T-helper 2 cell treated with Interferon-gamma antibody and Interleukin-4, amounts not matched to agents 5 μg/mL and 100 μg/mL, for 36 hours (primary cell): ENCODE results near the gene DLL1.
"Not testable (repeated sequence)": the region's sequence is repeated elsewhere in the genome, so short reads cannot be mapped to it uniquely, and the experiment has no call there.

Source experiments
- DNase-seq: peaks from one replicate; pipeline ENCODE4 v3.0.0; 2021; ENCODE audit warnings: low spot score
- H3K27ac Mint-ChIP-seq: one replicate; pipeline ENCODE4 v1.8.0; 2021; ENCODE audit warnings: mild to moderate bottlenecking, mixed read lengths
- H3K27me3 Mint-ChIP-seq: one replicate; pipeline ENCODE4 v1.8.0; 2021; ENCODE audit warnings: low read depth, mixed read lengths
- H3K36me3 Mint-ChIP-seq: one replicate; pipeline ENCODE4 v1.8.0; 2021; ENCODE audit warnings: low read depth, mixed read lengths
- H3K4me1 Mint-ChIP-seq: one replicate; pipeline ENCODE4 v1.8.0; 2021; ENCODE audit warnings: low read depth, mixed read lengths
- H3K4me3 Mint-ChIP-seq: one replicate; pipeline ENCODE4 v1.8.0; 2022; ENCODE audit warnings: mild to moderate bottlenecking, moderate library complexity, mixed read lengths
- H3K9me3 Mint-ChIP-seq: one replicate; pipeline ENCODE4 v1.8.0; 2021; ENCODE audit warnings: mixed read lengths

The DLL1 gene

DNA sequence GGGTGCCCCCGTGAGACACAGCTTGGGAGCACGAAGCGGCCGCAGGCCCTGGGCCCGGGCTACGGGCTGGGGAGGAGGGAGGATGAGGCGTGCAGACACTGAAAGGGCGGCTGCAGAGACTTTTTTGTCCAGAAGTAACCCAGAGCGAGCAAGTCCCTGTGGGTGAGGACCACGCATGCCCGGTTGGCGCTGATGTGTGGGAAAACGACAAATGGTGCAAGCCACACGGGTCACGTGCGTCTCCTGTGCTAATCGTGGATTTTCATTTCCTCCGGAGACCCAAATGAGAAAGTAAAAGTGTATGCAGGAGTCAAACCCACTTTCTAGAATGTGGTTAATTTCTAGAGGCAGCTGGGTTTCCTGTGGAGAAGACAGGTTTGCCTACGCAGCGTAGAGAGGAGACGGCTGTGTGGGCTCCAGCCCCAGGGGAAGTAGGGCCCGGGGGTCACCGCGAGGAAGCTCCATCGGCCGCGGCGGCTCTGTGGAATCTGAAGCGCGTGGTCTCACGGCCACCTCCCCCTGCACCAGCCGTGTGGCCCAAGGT is 19.0 kb downstream of the DLL1 start:
- H3K4me1 Mint-ChIP-seq, result peaks cover 12% of the 10 kb centered on the region
- H3K27ac Mint-ChIP-seq, result peak overlapping the region; percentile 45
- DNase-seq, result peak; percentile 62
- peak overlapping the region; percentile 72 for H3K4me3 Mint-ChIP-seq
- H3K36me3 Mint-ChIP-seq, result no peaks in the 10 kb centered on the region
- H3K9me3 Mint-ChIP-seq, result no peaks in the 10 kb centered on the region
- peaks cover 64% of the 10 kb centered on the region for H3K27me3 Mint-ChIP-seq

DNA sequence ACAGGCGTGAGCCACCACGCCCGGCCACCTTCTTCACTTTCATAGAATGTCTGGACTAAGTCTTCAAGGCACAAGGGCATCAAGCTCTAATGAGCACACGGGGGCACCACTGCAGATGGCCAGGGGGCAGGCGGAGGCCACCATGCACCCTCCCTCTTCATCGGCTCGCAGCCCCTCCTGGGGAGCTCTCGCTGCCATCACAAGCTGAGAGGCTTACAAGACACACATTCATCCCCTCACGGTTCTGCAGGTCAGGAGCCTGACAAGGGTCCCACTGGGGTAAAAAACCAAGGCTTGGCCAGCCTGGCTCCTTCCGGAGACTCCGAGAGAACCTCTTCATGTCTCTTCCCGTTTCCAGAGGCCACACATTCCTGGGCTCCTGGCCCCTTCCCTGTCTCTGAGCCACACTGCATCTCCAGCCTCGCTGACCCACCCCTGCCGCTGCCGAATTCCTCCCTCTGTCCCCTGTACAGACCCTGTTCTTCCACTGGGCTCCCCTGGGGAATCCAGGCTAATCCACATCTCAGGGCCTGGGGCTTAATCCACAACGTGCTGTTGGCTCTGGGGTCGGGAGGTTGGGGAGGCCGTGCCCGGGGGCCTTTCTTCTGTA is 19.8 kb downstream of the DLL1 start:
- peaks cover 60% of the 10 kb centered on the region for H3K27me3 Mint-ChIP-seq
- no peak overlapping the region for H3K27ac Mint-ChIP-seq
- peaks cover 12% of the 10 kb centered on the region for H3K4me1 Mint-ChIP-seq
- H3K4me3 Mint-ChIP-seq, result no peak overlapping the region
- H3K36me3 Mint-ChIP-seq, result no peaks in the 10 kb centered on the region
- H3K9me3 Mint-ChIP-seq, result no peaks in the 10 kb centered on the region
- no peak for DNase-seq

DNA sequence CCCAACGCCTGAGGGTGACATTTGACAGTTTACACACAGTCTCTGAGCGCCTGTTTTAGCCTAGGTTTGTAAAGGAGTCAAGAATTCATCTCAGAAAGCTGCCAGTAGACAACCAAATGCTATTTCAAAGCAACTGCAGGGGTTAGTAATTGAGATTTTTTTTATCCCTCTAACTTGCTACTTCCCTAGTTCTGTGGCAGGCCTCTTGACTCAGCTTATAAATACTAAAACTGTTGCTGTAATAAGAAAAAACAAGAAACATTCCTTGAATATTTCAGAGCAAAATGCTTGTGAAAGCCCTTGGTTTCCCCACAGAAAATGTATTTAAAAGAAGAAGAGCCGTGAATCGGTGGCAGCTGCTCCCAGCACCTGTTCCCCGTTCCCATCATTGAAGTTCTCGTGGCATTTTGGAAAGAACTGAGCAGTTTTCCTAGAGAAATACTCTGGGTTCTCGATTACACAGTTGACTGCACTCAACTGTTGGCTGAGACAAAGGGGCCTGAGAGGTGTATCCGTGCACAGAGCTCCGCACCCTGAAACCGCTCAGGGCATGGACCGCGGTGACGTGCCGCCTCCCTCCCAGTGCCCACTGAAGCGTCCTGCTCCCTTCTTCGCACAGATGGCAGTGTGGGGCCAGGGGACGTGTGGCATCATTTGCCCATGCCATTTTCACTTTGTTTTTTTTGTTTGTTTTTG is 20.9 kb downstream of the DLL1 start:
- Mint-ChIP-seq H3K4me3 (no peak overlapping the region), H3K4me1 (peaks cover 12% of the 10 kb centered on the region), H3K27me3 (peaks cover 58% of the 10 kb centered on the region), H3K9me3 (no peaks in the 10 kb centered on the region), H3K36me3 (no peaks in the 10 kb centered on the region), H3K27ac (no peak overlapping the region)
- DNase-seq, result no peak

- Mint-ChIP-seq H3K27me3 (peaks cover 59% of the 10 kb centered on the region), H3K27ac (no peak overlapping the region), H3K36me3 (no peaks in the 10 kb centered on the region), H3K4me3 (no peak overlapping the region), H3K4me1 (peaks cover 12% of the 10 kb centered on the region), H3K9me3 (no peaks in the 10 kb centered on the region)
- no peak for DNase-seq
Observed at GRCh38 chr6:170269151-170269845, 21.6 kb downstream of the DLL1 start.

DNA sequence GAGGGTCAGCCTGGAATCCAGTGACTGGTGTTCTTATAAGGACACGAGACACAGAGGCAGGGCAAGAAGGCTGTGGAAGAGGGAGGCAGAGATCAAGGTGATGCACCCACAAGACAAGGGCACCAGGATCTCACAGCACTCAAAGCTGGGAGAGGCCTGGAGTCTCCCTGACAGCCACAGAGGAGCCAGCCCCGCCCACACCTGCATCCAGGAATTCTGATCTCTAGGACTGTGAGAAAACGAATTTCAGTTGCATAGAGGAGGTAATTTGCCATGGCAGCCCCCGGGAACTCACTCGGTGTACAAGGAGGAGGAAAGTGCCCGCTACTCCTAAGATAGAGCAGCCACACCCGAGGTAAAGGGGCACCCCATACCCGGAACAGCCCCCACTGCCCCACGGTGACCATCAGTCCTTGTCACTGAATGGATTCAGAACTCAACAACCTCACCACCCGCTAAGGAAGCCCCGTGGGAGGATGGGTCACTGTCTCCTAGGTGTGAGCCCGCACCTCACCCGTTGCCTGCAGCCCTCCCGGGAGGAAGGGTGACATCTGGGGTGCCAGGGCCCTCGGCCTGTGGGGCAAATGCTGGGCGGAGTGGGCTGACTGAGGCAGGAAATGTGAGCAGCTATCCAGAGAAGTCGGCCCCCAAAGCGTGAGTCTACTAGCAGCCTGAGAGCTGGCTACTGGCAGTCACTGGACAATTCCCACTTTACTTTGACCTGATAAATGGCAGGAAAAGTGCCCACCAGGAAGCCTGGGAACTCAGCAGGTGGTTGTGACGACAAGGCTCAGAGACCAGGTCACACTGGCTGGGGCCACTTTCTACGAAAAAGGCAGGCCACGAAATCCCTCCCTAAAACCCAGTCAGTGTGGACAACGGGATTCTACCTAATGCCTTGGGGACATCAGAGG is 22.4 kb downstream of the DLL1 start:
- Mint-ChIP-seq H3K36me3 (no peaks in the 10 kb centered on the region), H3K4me1 (peaks cover 10% of the 10 kb centered on the region), H3K4me3 (no peak overlapping the region), H3K9me3 (no peaks in the 10 kb centered on the region), H3K27ac (no peak overlapping the region), H3K27me3 (peaks cover 56% of the 10 kb centered on the region)
- DNase-seq, result no peak

GRCh38 chr6:170267688-170268087 is 23.2 kb downstream of the DLL1 start:
- no peak overlapping the region for H3K4me3 Mint-ChIP-seq
- no peak for DNase-seq
- peaks cover 10% of the 10 kb centered on the region for H3K4me1 Mint-ChIP-seq
- no peaks in the 10 kb centered on the region for H3K9me3 Mint-ChIP-seq
- H3K36me3 Mint-ChIP-seq, result no peaks in the 10 kb centered on the region
- H3K27me3 Mint-ChIP-seq, result peaks cover 56% of the 10 kb centered on the region
- no peak overlapping the region for H3K27ac Mint-ChIP-seq

- H3K4me1 Mint-ChIP-seq, result peaks cover under 1% of the 10 kb centered on the region
- no peak overlapping the region for H3K4me3 Mint-ChIP-seq
- no peak for DNase-seq
- no peaks in the 10 kb centered on the region for H3K9me3 Mint-ChIP-seq
- peaks cover 49% of the 10 kb centered on the region for H3K27me3 Mint-ChIP-seq
- H3K36me3 Mint-ChIP-seq, result no peaks in the 10 kb centered on the region
- no peak overlapping the region for H3K27ac Mint-ChIP-seq
Observed at GRCh38 chr6:170266061-170266825, 24.6 kb downstream of the DLL1 start.

DNA sequence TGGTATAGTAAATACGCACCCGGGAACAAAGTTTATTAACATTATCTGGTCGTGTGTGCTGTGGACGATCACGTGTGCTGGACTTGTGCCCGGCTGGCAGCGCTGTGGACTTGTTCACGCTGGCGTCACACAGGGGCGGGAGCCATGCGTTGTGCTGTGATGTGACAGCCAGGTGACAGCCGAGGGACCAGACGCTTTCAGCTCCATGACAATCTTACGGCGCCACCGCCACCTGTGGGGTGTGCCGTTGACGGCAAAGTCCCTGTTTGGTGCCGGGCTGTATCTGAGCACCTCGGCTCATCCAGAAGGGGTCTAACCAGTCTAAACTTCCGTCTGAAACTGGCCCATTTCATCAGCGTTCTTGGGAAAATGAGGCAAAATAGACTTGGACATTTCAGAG is 25.2 kb downstream of the DLL1 start:
- no peak for DNase-seq
- Mint-ChIP-seq H3K27me3 (peaks cover 46% of the 10 kb centered on the region), H3K4me1 (no peaks in the 10 kb centered on the region), H3K27ac (no peak overlapping the region), H3K9me3 (no peaks in the 10 kb centered on the region), H3K4me3 (no peak overlapping the region), H3K36me3 (no peaks in the 10 kb centered on the region)

- H3K27me3 Mint-ChIP-seq, result peaks cover 39% of the 10 kb centered on the region
- not testable (repeated sequence) for H3K9me3 Mint-ChIP-seq, H3K36me3 Mint-ChIP-seq, H3K4me1 Mint-ChIP-seq, H3K4me3 Mint-ChIP-seq, H3K27ac Mint-ChIP-seq, DNase-seq
Observed at GRCh38 chr6:170264644-170265043, 26.2 kb downstream of the DLL1 start.

DNA sequence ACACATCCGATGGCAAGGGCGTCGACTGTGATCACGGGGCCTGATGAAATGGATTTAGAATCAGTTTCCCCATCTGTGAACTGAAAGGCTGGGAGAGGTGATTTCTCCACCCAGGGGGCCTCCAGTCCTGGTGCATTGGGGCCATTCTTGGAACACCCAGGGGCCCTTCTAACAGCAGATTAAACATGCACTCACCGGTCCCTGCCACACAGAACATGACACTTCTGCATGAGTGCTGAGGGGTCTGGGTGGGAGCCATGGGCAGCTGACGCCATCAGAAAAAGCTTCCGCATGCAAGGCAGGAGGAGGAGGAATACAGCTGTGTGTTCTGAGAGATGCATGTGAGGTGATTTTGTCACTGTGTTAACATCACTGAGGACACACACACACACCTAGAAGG is 26.8 kb downstream of the DLL1 start:
- H3K27ac Mint-ChIP-seq, result no peak overlapping the region

DNA sequence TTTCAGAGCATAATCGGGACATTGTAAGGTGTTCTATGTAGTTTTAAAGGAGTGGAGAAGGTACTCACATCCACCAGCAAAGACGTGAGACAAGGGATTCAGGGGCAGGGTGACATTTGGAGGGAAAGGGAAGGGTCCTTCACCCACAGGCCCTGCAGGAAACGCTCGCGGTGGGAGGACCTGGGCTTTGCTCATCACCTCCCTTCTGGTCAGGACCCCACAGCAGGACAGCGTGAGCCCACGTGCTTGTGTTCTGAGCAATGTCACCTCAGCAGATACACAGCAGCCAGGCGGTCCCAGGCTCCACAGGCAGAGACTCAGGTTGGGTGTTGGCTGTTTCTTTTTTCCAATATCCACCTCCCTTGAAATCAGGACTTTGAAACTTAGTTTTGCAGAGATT is 27.5 kb downstream of the DLL1 start:
- DNase-seq, result no peak
- Mint-ChIP-seq H3K36me3 (no peaks in the 10 kb centered on the region), H3K4me1 (no peaks in the 10 kb centered on the region), H3K9me3 (no peaks in the 10 kb centered on the region), H3K4me3 (no peak overlapping the region), H3K27ac (no peak overlapping the region), H3K27me3 (peaks cover 38% of the 10 kb centered on the region)

More for the DNA sequence above, 26.8 kb downstream of the DLL1 start:
- Mint-ChIP-seq H3K4me1 (no peaks in the 10 kb centered on the region), H3K4me3 (no peak overlapping the region), H3K27me3 (peaks cover 38% of the 10 kb centered on the region), H3K36me3 (no peaks in the 10 kb centered on the region), H3K9me3 (no peaks in the 10 kb centered on the region)
- no peak for DNase-seq

DNA sequence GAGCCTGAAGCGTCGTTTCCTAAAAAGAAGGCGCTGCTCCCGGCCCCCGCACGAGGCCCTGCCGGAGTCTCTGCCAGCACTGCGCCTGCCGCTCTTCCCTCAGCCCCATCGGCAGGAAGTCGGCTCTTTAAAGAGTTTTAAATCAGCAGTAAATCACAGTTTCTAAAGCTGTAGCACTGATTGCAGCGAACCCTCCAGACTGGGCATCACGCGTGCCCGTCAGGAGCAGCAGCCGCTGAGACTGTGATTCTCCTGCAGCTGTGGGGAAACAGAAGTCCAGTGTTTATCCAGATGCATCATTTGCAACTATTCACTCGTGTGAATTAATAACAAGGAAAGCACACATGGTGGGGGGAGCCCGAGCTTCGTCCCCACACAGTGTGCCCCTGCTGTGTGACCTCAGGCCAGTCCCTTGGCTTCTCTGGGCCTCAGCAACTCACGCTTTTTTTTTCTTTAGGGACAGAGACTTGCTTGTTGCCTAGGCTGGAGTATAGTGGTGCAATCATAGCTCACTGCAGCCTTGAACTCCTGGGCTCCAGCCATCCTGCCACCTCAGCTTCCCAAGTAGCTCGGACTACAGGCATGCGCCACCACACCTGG is 28.3 kb downstream of the DLL1 start:
- Mint-ChIP-seq H3K27ac (no peak overlapping the region), H3K4me1 (no peaks in the 10 kb centered on the region), H3K4me3 (no peak overlapping the region), H3K27me3 (peaks cover 32% of the 10 kb centered on the region), H3K36me3 (no peaks in the 10 kb centered on the region), H3K9me3 (no peaks in the 10 kb centered on the region)
- no peak for DNase-seq
